ENCODE data around the gene ANKRD60.

DNA sequence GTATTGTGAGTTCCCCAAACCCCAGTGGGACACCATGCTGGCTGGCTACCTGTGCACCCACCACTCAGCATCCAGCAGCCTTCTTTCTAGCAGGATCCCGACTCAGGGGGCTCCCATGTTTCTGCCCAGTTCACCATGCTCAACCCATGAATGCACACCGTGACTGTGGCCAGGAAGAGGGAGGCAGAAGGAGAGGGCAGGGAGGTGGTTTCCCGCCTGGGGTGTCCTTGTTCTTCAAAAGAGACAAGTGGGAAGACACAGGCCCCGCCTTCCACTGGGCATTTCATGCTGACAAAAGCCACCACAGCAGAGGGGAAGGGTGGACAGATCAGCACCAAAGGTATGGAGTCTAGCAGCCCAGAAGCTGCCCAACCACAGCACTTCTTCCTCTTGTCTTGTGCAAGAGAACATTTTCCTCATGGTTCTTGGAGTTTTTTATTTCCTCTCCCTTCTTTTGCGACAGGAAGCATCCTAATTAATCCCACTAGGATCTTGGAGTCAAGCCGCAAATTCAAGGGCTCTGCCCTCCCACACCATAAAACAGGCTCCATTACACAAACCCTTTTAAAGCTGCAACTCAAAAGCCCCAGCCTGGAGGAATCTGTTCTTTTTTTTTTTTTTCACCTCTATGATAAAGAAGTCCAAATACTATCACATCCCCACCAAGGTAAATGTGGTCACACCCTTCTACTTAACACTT, 13.5 kb upstream of the ANKRD60 start:
- TF ChIP-seq, protein P1, sequence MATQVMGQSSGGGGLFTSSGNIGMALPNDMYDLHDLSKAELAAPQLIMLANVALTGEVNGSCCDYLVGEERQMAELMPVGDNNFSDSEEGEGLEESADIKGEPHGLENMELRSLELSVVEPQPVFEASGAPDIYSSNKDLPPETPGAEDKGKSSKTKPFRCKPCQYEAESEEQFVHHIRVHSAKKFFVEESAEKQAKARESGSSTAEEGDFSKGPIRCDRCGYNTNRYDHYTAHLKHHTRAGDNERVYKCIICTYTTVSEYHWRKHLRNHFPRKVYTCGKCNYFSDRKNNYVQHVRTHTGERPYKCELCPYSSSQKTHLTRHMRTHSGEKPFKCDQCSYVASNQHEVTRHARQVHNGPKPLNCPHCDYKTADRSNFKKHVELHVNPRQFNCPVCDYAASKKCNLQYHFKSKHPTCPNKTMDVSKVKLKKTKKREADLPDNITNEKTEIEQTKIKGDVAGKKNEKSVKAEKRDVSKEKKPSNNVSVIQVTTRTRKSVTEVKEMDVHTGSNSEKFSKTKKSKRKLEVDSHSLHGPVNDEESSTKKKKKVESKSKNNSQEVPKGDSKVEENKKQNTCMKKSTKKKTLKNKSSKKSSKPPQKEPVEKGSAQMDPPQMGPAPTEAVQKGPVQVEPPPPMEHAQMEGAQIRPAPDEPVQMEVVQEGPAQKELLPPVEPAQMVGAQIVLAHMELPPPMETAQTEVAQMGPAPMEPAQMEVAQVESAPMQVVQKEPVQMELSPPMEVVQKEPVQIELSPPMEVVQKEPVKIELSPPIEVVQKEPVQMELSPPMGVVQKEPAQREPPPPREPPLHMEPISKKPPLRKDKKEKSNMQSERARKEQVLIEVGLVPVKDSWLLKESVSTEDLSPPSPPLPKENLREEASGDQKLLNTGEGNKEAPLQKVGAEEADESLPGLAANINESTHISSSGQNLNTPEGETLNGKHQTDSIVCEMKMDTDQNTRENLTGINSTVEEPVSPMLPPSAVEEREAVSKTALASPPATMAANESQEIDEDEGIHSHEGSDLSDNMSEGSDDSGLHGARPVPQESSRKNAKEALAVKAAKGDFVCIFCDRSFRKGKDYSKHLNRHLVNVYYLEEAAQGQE (IDR thresholded peaks at IDR 0.05; ENCODE audit: low read depth), result no peak
- no peak for TF ChIP-seq ZBTB7A (IDR thresholded peaks at IDR 0.05; ENCODE audit: low read depth)
- TF ChIP-seq, protein P2, sequence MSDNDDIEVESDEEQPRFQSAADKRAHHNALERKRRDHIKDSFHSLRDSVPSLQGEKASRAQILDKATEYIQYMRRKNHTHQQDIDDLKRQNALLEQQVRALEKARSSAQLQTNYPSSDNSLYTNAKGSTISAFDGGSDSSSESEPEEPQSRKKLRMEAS (IDR thresholded peaks at IDR 0.05), result no peak
- no peak for TF ChIP-seq TAF1 (IDR thresholded peaks at IDR 0.05; ENCODE audit: low read depth)
- TF ChIP-seq, protein P3, sequence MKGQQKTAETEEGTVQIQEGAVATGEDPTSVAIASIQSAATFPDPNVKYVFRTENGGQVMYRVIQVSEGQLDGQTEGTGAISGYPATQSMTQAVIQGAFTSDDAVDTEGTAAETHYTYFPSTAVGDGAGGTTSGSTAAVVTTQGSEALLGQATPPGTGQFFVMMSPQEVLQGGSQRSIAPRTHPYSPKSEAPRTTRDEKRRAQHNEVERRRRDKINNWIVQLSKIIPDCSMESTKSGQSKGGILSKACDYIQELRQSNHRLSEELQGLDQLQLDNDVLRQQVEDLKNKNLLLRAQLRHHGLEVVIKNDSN (IDR thresholded peaks at IDR 0.05), result no peak
- TF ChIP-seq YY1 (IDR thresholded peaks at IDR 0.05; ENCODE audit: low read depth), result no peak
- no peak for TF ChIP-seq EP300 (IDR thresholded peaks at IDR 0.05; ENCODE audit: borderline replicate concordance)
- TF ChIP-seq CEBPB (IDR thresholded peaks at IDR 0.05), result no peak
